Right lobe of liver (tissue), 4 donors: ENCODE measurements around the gene F11.

Source experiments
- POLR2A ChIP-seq: fragments of 450-650 bp; IDR thresholded peaks from one replicate; pipeline ENCODE4 v1.6.1; 2017; ENCODE audit warnings: antibody characterized with exemption, mild to moderate bottlenecking
- TF ChIP-seq, protein P1 (sequence below), 4 donors: fragments of 200-600 bp in 3 of 4; fragments of 450-650 bp in 1 of 4; IDR thresholded peaks; one replicate each; pipeline versions ENCODE4 v1.5.1 to v1.8.0; 2016 to 2022; ENCODE audit warnings: antibody characterized with exemption in 4 of 4, mild to moderate bottlenecking in 2 of 4
- donor health status: DM: no; HTN: no; CAD: no.
- donor health status: DM: no; HTN: no; CAD: no.
- donor health status: DM: no; HTN: yes; CAD: no.

DNA sequence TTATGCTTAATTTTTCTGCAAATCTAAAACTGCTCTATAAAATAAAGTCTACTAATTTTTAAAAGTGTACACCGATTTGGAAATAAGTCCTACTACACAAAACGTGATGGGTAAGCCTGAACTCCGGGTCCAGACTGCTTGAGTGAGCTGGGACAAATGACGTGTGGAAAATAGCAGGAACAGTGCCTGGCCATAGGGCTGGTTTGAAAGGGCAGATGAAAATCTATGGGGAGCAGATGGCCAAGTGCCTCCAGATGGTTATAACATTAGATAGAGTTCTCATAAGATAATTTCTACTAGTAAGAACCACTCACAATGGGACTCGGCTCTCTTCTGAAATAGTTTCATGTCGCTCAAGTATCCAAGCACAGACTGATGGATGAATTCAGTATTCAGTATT lies 52.5 kb downstream of the F11 start:
- TF ChIP-seq, protein P1, sequence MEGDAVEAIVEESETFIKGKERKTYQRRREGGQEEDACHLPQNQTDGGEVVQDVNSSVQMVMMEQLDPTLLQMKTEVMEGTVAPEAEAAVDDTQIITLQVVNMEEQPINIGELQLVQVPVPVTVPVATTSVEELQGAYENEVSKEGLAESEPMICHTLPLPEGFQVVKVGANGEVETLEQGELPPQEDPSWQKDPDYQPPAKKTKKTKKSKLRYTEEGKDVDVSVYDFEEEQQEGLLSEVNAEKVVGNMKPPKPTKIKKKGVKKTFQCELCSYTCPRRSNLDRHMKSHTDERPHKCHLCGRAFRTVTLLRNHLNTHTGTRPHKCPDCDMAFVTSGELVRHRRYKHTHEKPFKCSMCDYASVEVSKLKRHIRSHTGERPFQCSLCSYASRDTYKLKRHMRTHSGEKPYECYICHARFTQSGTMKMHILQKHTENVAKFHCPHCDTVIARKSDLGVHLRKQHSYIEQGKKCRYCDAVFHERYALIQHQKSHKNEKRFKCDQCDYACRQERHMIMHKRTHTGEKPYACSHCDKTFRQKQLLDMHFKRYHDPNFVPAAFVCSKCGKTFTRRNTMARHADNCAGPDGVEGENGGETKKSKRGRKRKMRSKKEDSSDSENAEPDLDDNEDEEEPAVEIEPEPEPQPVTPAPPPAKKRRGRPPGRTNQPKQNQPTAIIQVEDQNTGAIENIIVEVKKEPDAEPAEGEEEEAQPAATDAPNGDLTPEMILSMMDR (IDR thresholded peaks at IDR 0.05): no peak
- no peak for TF ChIP-seq POLR2A
